Measurements from ENCODE around the gene CD14. TPM values are rescaled to one million over a fixed set of nuclear protein-coding genes. Genes with fewer than 3 reads are reported as not detected.

Gene CD14
- total RNA-seq, 1 experiment from 2014 or later: 0.13 TPM

DNA sequence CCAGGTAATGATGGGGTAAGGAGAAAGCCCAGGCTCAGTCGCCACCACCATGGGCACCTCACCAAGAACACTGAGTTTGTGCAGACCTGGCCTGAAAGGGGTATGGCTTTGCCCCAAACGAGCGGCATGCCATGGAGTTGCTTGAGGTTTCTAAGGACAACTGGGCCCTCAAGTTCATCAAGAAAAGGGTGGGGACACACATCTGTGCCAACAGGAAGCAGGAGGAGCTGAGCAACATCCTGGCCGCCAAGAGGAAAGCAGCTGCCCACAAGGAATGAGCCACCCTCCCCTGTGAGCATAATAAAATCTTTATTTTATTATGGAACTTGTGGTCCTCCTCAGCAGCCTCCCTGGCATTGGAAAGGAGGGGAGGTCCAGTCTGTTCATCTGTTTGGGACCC is 23.8 kb downstream of the CD14 start:
- Histone ChIP-seq H3K23ac (ENCODE audit: insufficient read length, low read depth, low read length) (no peak overlapping the region), H2BK15ac (ENCODE audit: low read depth, low read length) (no peak overlapping the region; the same call in 1 of the 2 replicates), H3K4me1 (ENCODE audit: insufficient read depth, low read length) (no peaks in the 10 kb centered on the region), H3K79me1 (ENCODE audit: insufficient read depth, low read depth, low read length, poor library complexity, severe bottlenecking) (no peaks in the 10 kb centered on the region), H3K9me3 (ENCODE audit: control insufficient read depth, low read depth, low read length) (no peaks in the 10 kb centered on the region), H3K4me2 (ENCODE audit: insufficient read depth, insufficient read length, low read length) (no peak overlapping the region), H3K4ac (ENCODE audit: low read depth, low read length) (no peak overlapping the region), H2AK5ac (ENCODE audit: insufficient read length, low read length) (no peak overlapping the region), H4K8ac (replicated peaks; ENCODE audit: insufficient read length, low read depth, low read length) (no peak overlapping the region), H3K79me2 (ENCODE audit: insufficient read depth, low read length) (no peaks in the 10 kb centered on the region), H3K56ac (ENCODE audit: insufficient read length, low read depth, low read length) (no peak overlapping the region), H2BK5ac (ENCODE audit: insufficient read length, low read length) (no peak overlapping the region), H3K27me3 (ENCODE audit: insufficient read depth, low read length) (no peaks in the 10 kb centered on the region), H4K20me1 (ENCODE audit: control insufficient read depth, insufficient read depth, insufficient read length) (no peaks in the 10 kb centered on the region), H4K5ac (ENCODE audit: insufficient read length, low read depth, low read length) (no peak overlapping the region), H3T11ph (ENCODE audit: low read length) (no peak overlapping the region), H3K27ac (ENCODE audit: insufficient read length, low read depth, low read length) (no peak overlapping the region), H2BK120ac (ENCODE audit: low read depth, low read length, poor library complexity, severe bottlenecking) (no peak overlapping the region), H2BK20ac (ENCODE audit: low read depth, low read length, poor library complexity, severe bottlenecking) (no peak overlapping the region), H3K23me2 (ENCODE audit: insufficient read length, low read depth, low read length, poor library complexity, severe bottlenecking) (no peaks in the 10 kb centered on the region), H4K91ac (ENCODE audit: insufficient read length, low read depth, low read length) (no peak overlapping the region), H3K14ac (ENCODE audit: insufficient read depth, low read length) (no peak overlapping the region), H2BK12ac (ENCODE audit: insufficient read length, low read depth, low read length) (no peak overlapping the region), H3K18ac (ENCODE audit: insufficient read length, low read depth, low read length) (no peak overlapping the region), H3K9ac (ENCODE audit: extremely low read depth, insufficient read length, low read length) (no peak overlapping the region), H2AFZ (ENCODE audit: low read length) (no peak overlapping the region)
- Mint-ChIP-seq H3K4me1 (no peaks in the 10 kb centered on the region), H3K27me3 (ENCODE audit: low read depth) (peaks cover 5% of the 10 kb centered on the region), H3K4me3 (no peak overlapping the region), H3K9me3 (peaks cover 41 to 67% of the 10 kb centered on the region in 2 experiments), H3K36me3 (ENCODE audit: insufficient read depth in 1 of 3, low read depth in 3 of 3) (peaks cover 0 to 3% (median 2%) of the 10 kb centered on the region in 3 experiments; a peak in 1 of 7 replicates), H3K27ac (no peak overlapping the region; a peak in 1 of 7 replicates)
- TF ChIP-seq, protein P1, sequence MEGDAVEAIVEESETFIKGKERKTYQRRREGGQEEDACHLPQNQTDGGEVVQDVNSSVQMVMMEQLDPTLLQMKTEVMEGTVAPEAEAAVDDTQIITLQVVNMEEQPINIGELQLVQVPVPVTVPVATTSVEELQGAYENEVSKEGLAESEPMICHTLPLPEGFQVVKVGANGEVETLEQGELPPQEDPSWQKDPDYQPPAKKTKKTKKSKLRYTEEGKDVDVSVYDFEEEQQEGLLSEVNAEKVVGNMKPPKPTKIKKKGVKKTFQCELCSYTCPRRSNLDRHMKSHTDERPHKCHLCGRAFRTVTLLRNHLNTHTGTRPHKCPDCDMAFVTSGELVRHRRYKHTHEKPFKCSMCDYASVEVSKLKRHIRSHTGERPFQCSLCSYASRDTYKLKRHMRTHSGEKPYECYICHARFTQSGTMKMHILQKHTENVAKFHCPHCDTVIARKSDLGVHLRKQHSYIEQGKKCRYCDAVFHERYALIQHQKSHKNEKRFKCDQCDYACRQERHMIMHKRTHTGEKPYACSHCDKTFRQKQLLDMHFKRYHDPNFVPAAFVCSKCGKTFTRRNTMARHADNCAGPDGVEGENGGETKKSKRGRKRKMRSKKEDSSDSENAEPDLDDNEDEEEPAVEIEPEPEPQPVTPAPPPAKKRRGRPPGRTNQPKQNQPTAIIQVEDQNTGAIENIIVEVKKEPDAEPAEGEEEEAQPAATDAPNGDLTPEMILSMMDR (conservative IDR thresholded peaks at IDR 0.05): no peak
- no peak for DNase-seq
- WGBS (ENCODE audit: extremely low coverage, insufficient read length, low lambda C conversion rate): no CpG with 5 or more reads among the region's 4 CpGs

All from H9 (cell line).